Neural cell (in vitro differentiated cells): ENCODE measurements around the gene BRF1. TPM values are rescaled to one million over a fixed set of nuclear protein-coding genes. Genes with fewer than 3 reads are reported as not detected.

ENCODE experiments used
- H2AFZ ChIP-seq: fragments of 200-600, 300-800 bp; sonication (generic), shearing (Covaris generic); 2 replicates; pipeline ENCODE4 v1.6.0; 2014; ENCODE audit warnings: low read depth, mild to moderate bottlenecking, antibody characterized with exemption, low read length, moderate library complexity
- H3F3A ChIP-seq: fragments of 200-600 bp; shearing (Covaris generic); 2 replicates; pipeline ENCODE4 v1.6.1; 2016; ENCODE audit warnings: mild to moderate bottlenecking, moderate library complexity, mixed read lengths, antibody characterized with exemption, low read length; ENCODE audit not compliant: insufficient read depth, poor library complexity, severe bottlenecking
- H3K27ac ChIP-seq: fragments of 200-600, 300-800 bp; sonication (generic), shearing (Covaris generic); 2 replicates; pipeline ENCODE4 v1.5.1; 2014; ENCODE audit warnings: mild to moderate bottlenecking, low read length, moderate library complexity
- H3K27me3 ChIP-seq: fragments of 300-800, 200-600 bp; sonication (generic), shearing (Covaris generic); 2 replicates; pipeline ENCODE4 v1.6.0; 2014; ENCODE audit warnings: mild to moderate bottlenecking, low read depth, low read length, moderate library complexity; ENCODE audit not compliant: insufficient read depth
- H3K36me3 ChIP-seq: fragments of 300-800, 200-600 bp; sonication (generic), shearing (Covaris generic); 2 replicates; pipeline ENCODE4 v1.5.1; 2014; ENCODE audit warnings: mild to moderate bottlenecking, antibody characterized with exemption, low read length, moderate library complexity; ENCODE audit not compliant: insufficient read depth
- H3K4me2 ChIP-seq: fragments of 300-800, 200-600 bp; sonication (generic), shearing (Covaris generic); 2 replicates; pipeline ENCODE4 v1.6.0; 2014; ENCODE audit warnings: mild to moderate bottlenecking, low read length
- H3K4me3 ChIP-seq: fragments of 300-800, 200-600 bp; sonication (generic), shearing (Covaris generic); 2 replicates; pipeline ENCODE4 v1.5.1; 2014; ENCODE audit warnings: mild to moderate bottlenecking, low read length, moderate library complexity
- H3K79me2 ChIP-seq: fragments of 200-600 bp; shearing (Covaris generic); replicated peaks from 2 replicates; pipeline ENCODE4 v1.6.0; 2014; ENCODE audit warnings: mild to moderate bottlenecking, low read length, moderate library complexity; ENCODE audit not compliant: insufficient read depth
- H3K9ac ChIP-seq: fragments of 300-800, 200-600 bp; sonication (generic), shearing (Covaris generic); 2 replicates; pipeline ENCODE4 v1.6.1; 2016; ENCODE audit warnings: mild to moderate bottlenecking, low read length, mixed read lengths
- H3K9me2 ChIP-seq: fragments of 200-600 bp; shearing (Covaris generic); 2 replicates; pipeline ENCODE4 v1.6.1; 2016; ENCODE audit warnings: mild to moderate bottlenecking, low read length, mixed read lengths; ENCODE audit not compliant: insufficient read depth
- H3K9me3 ChIP-seq: fragments of 200-600, 300-800 bp; sonication (generic), shearing (Covaris generic); 2 replicates; pipeline ENCODE4 v1.6.1; 2016; ENCODE audit warnings: mild to moderate bottlenecking, mixed run types, low read length, moderate library complexity, mixed read lengths
- H4K20me1 ChIP-seq: fragments of 200-600 bp; shearing (Covaris generic); 2 replicates; pipeline ENCODE4 v1.6.1; 2016; ENCODE audit warnings: mild to moderate bottlenecking, mixed run types; ENCODE audit not compliant: insufficient read depth
- CTCF ChIP-seq: fragments of 450-650 bp; IDR thresholded peaks from 2 replicates; pipeline ENCODE4 v1.5.1; 2014; ENCODE audit warnings: antibody characterized with exemption, mild to moderate bottlenecking, moderate library complexity; ENCODE audit not compliant: poor library complexity, severe bottlenecking
- EP300 ChIP-seq: fragments of 450-650 bp; conservative IDR thresholded peaks from 2 replicates; pipeline ENCODE4 v1.6.1; 2014; ENCODE audit warnings: antibody characterized with exemption, mild to moderate bottlenecking, moderate library complexity; ENCODE audit not compliant: poor library complexity, severe bottlenecking
- EZH2 ChIP-seq: fragments of 200-600, 300-800 bp; shearing (Covaris generic), sonication (generic); IDR thresholded peaks from 2 replicates; pipeline ENCODE4 v1.6.1; 2014; ENCODE audit warnings: antibody characterized with exemption, low read length, borderline replicate concordance, mild to moderate bottlenecking; ENCODE audit not compliant: insufficient read depth, poor library complexity, severe bottlenecking
- MXI1 ChIP-seq: fragments of 450-650 bp; conservative IDR thresholded peaks from 2 replicates; pipeline ENCODE4 v1.6.1; 2014; ENCODE audit warnings: antibody characterized with exemption, mild to moderate bottlenecking; ENCODE audit not compliant: poor library complexity, severe bottlenecking
- POLR2AphosphoS5 ChIP-seq: IDR thresholded peaks from 2 replicates; pipeline ENCODE4 v1.6.1; 2012
- RAD21 ChIP-seq: fragments of 450-650 bp; conservative IDR thresholded peaks from 2 replicates; pipeline ENCODE4 v1.6.1; 2014; ENCODE audit warnings: antibody characterized with exemption, mild to moderate bottlenecking, moderate library complexity
- REST ChIP-seq: IDR thresholded peaks from 2 replicates; pipeline ENCODE4 v1.6.1; 2012; ENCODE audit warnings: borderline replicate concordance
- SMC3 ChIP-seq: fragments of 450-650 bp; conservative IDR thresholded peaks from 2 replicates; pipeline ENCODE4 v1.6.1; 2014; ENCODE audit warnings: antibody characterized with exemption, mild to moderate bottlenecking, moderate library complexity; ENCODE audit not compliant: poor library complexity
- TAF1 ChIP-seq: IDR thresholded peaks from 2 replicates; pipeline ENCODE4 v1.6.1; 2012; ENCODE audit warnings: low read depth
- polyA plus RNA-seq: library from polyadenylated mRNA; depleted of rRNA; stranded (reverse); fragments of >200 nt; gene quantifications from 2 replicates; pipeline ENCODE4 v1.2.3, GENCODE V29; 2014

Gene BRF1
- polyA plus RNA-seq, 1 donor from 2014 or later = 69.4 TPM

GRCh38 chr14:105179191-105179590, 121.6 kb downstream of the BRF1 start:
- TF ChIP-seq EP300 = no peak
- no peak for TF ChIP-seq SMC3
- TF ChIP-seq EZH2 = no peak
- no peak for TF ChIP-seq CTCF
- no peak for TF ChIP-seq REST
- no peak for TF ChIP-seq MXI1
- no peak for TF ChIP-seq POLR2AphosphoS5
- no peak for TF ChIP-seq RAD21
- TF ChIP-seq TAF1 = no peak
- Histone ChIP-seq H3K27me3 (no peaks in the 10 kb centered on the region), H3K9ac (no peak overlapping the region), H3K9me2 (no peaks in the 10 kb centered on the region), H4K20me1 (no peaks in the 10 kb centered on the region), H3K79me2 (no peaks in the 10 kb centered on the region), H2AFZ (no peak overlapping the region), H3K36me3 (no peaks in the 10 kb centered on the region), H3K4me3 (no peak overlapping the region), H3F3A (no peaks in the 10 kb centered on the region), H3K4me2 (no peak overlapping the region), H3K27ac (no peak overlapping the region), H3K9me3 (no peaks in the 10 kb centered on the region)

- Histone ChIP-seq H3K9me2 (no peaks in the 10 kb centered on the region), H4K20me1 (no peaks in the 10 kb centered on the region), H3K27me3 (no peaks in the 10 kb centered on the region), H3K27ac (no peak overlapping the region), H2AFZ (no peak overlapping the region), H3K79me2 (no peaks in the 10 kb centered on the region), H3K9me3 (no peaks in the 10 kb centered on the region), H3K9ac (no peak overlapping the region), H3K4me3 (no peak overlapping the region), H3K36me3 (no peaks in the 10 kb centered on the region), H3K4me2 (no peak overlapping the region), H3F3A (no peaks in the 10 kb centered on the region)
- no peak for TF ChIP-seq MXI1
Measured at GRCh38 chr14:105178868-105179140, 122.0 kb downstream of the BRF1 start.
